Sigmoid colon (tissue), 7 donors: ENCODE data around the gene COL5A1. TPM values are rescaled to one million over a fixed set of nuclear protein-coding genes. Genes with fewer than 3 reads are reported as not detected.

Source experiments
- DNase-seq: peaks from one replicate; pipeline ENCODE4 v3.0.0-alpha.2; 2019
- H3K27ac ChIP-seq, 4 donors: fragments of 200-600 bp; sonication (generic); one replicate each; pipeline ENCODE4 v1.5.1; 2016 to 2019; ENCODE audit warnings: mild to moderate bottlenecking in 1 of 4
- H3K27me3 ChIP-seq, 3 donors: fragments of 200-600 bp; sonication (generic); one replicate each; pipeline ENCODE4 v1.5.1; 2019; ENCODE audit warnings: mild to moderate bottlenecking in 1 of 3
- H3K36me3 ChIP-seq, 4 donors: fragments of 200-600 bp; sonication (generic); one replicate each; pipeline ENCODE4 v1.5.1; 2016 to 2019
- H3K4me1 ChIP-seq, 4 donors: fragments of 200-600 bp; sonication (generic); one replicate each; pipeline ENCODE4 v1.5.1; 2017 to 2019
- H3K4me3 ChIP-seq, 4 donors: fragments of 200-600 bp; sonication (generic); one replicate each; pipeline ENCODE4 v1.5.1; 2017 to 2019; ENCODE audit warnings: mild to moderate bottlenecking in 2 of 4, moderate library complexity in 1 of 4
- H3K9me3 ChIP-seq, 4 donors: fragments of 200-600 bp in 3 of 4; sonication (generic) in 3 of 4; one replicate each; pipeline versions ENCODE4 v1.5.1 to v1.6.1; 2013 to 2019
- CTCF ChIP-seq, 4 experiments: fragments of 450-650 bp in 3 of 4; fragments of 200-600 bp in 1 of 4; IDR thresholded peaks; one replicate each; pipeline ENCODE4 v1.5.1; 2016 to 2019; ENCODE audit warnings: antibody characterized with exemption in 4 of 4, mild to moderate bottlenecking in 3 of 4, moderate library complexity in 2 of 4
- EP300 ChIP-seq, 4 donors: sonication (generic); formaldehyde crosslinking; IDR thresholded peaks; one replicate each; pipeline ENCODE4 v1.6.1; 2017; ENCODE audit warnings: antibody characterized with exemption in 4 of 4
- POLR2A ChIP-seq, 2 donors: fragments of 450-650 bp; IDR thresholded peaks; one replicate each; pipeline ENCODE4 v1.6.1; 2016; ENCODE audit warnings: antibody characterized with exemption in 2 of 2, mild to moderate bottlenecking in 2 of 2, moderate library complexity in 2 of 2
- POLR2AphosphoS5 ChIP-seq, 4 donors: sonication (generic); formaldehyde crosslinking; IDR thresholded peaks; one replicate each; pipeline ENCODE4 v1.6.1; 2017; ENCODE audit warnings: antibody characterized with exemption in 4 of 4
- WGBS, 2 donors: extraction: QIAGEN DNeasy Blood & Tissue Kit; methylation state at CpG; one replicate each; pipeline ENCODE4 v1.1.7; 2013; 5-methylcytosine and 5-hydroxymethylcytosine counted together
- intact Hi-C: fragments of 100-400 bp; cut with DNase I; formaldehyde crosslinking; loops from one replicate; pipeline ENCODE4 v1.15.1; 2023
- polyA plus RNA-seq, 3 donors: library from polyadenylated mRNA; stranded (reverse); fragments of 200-250 nt; gene quantifications; one replicate each; pipeline ENCODE4 v1.2.3, GENCODE V29; 2013
- total RNA-seq, 4 donors: library from RNA; depleted of rRNA; stranded (reverse); fragments of >200 nt; gene quantifications; one replicate each; pipeline ENCODE4 v1.1.0, GENCODE V29; 2016
- donor health status: healthy with polysubstance abuse.
- donor health status: Bipolar disorder and iron deficiency.
- donor health status: healthy.

The COL5A1 gene
- total and polyA plus RNA-seq, 7 donors = 4.2 to 168 (median 24.2) TPM

GRCh38 chr9:134630393-134630790, 11.2 kb upstream of the COL5A1 start:
- no peaks in the 10 kb centered on the region for H3K4me1 ChIP-seq
- H3K9me3 ChIP-seq = no peaks in the 10 kb centered on the region
- H3K4me3 ChIP-seq = no peak overlapping the region
- peak; percentile 46 for DNase-seq
- no peaks in the 10 kb centered on the region for H3K27me3 ChIP-seq
- WGBS, 2 donors = 91 to 94% methylated on average over 13 of the region's 13 CpGs
- no peak for TF ChIP-seq POLR2A (IDR thresholded peaks at IDR 0.05)
- no peak for TF ChIP-seq POLR2AphosphoS5 (IDR thresholded peaks at IDR 0.05)
- TF ChIP-seq EP300 (IDR thresholded peaks at IDR 0.05) = no peak
- TF ChIP-seq CTCF (IDR thresholded peaks at IDR 0.05) = no peak
- no peaks in the 10 kb centered on the region for H3K36me3 ChIP-seq
- no peak overlapping the region for H3K27ac ChIP-seq
- intact Hi-C loops = no loop called here

- intact Hi-C loops = no loop called here
- Histone ChIP-seq H3K9me3 (no peaks in the 10 kb centered on the region), H3K36me3 (no peaks in the 10 kb centered on the region), H3K27me3 (no peaks in the 10 kb centered on the region), H3K4me1 (no peaks in the 10 kb centered on the region), H3K27ac (no peak overlapping the region), H3K4me3 (no peak overlapping the region)
- 81 to 90% methylated on average over 8 of the region's 8 CpGs for WGBS, 2 donors
- peak; percentile 33 for DNase-seq
- TF ChIP-seq EP300 (IDR thresholded peaks at IDR 0.05) (no peak), POLR2AphosphoS5 (IDR thresholded peaks at IDR 0.05) (no peak), CTCF (IDR thresholded peaks at IDR 0.05) (no peak), POLR2A (IDR thresholded peaks at IDR 0.05) (no peak)
Observed at GRCh38 chr9:134630861-134631260, 10.7 kb upstream of the COL5A1 start.

GRCh38 chr9:134631881-134632280, 9.7 kb upstream of the COL5A1 start:
- DNase-seq = no peak
- no peaks in the 10 kb centered on the region for H3K9me3 ChIP-seq
- no peaks in the 10 kb centered on the region for H3K27me3 ChIP-seq
- no peaks in the 10 kb centered on the region for H3K36me3 ChIP-seq
- no peak overlapping the region for H3K27ac ChIP-seq
- 66 to 84% methylated on average over 10 of the region's 10 CpGs for WGBS, 2 donors
- no peak for TF ChIP-seq CTCF (IDR thresholded peaks at IDR 0.05)
- H3K4me3 ChIP-seq = no peak overlapping the region
- no peaks in the 10 kb centered on the region for H3K4me1 ChIP-seq
- intact Hi-C loops = no loop called here

- WGBS, 2 donors = 85 to 91% methylated on average over 9 of the region's 9 CpGs
- peak; percentile 32 for DNase-seq
Observed at GRCh38 chr9:134632329-134632728, 9.3 kb upstream of the COL5A1 start.

More at GRCh38 chr9:134632329-134632728, 9.3 kb upstream of the COL5A1 start:
- no peak for TF ChIP-seq EP300 (IDR thresholded peaks at IDR 0.05)
- no peak for TF ChIP-seq POLR2A (IDR thresholded peaks at IDR 0.05)
- TF ChIP-seq CTCF (IDR thresholded peaks at IDR 0.05) = no peak
- no peak for TF ChIP-seq POLR2AphosphoS5 (IDR thresholded peaks at IDR 0.05)
- Histone ChIP-seq H3K27ac (no peak overlapping the region), H3K4me3 (no peak overlapping the region), H3K36me3 (no peaks in the 10 kb centered on the region), H3K27me3 (no peaks in the 10 kb centered on the region), H3K9me3 (no peaks in the 10 kb centered on the region), H3K4me1 (no peaks in the 10 kb centered on the region)
- intact Hi-C loops = no loop called here
